DMS53 (cell line): ENCODE data around the gene RAC2.

Source experiments
- DNase-seq: peaks from one replicate; lab custom pipeline; 2025; lab: John Stamatoyannopoulos, UW

RAC2 gene

DNA sequence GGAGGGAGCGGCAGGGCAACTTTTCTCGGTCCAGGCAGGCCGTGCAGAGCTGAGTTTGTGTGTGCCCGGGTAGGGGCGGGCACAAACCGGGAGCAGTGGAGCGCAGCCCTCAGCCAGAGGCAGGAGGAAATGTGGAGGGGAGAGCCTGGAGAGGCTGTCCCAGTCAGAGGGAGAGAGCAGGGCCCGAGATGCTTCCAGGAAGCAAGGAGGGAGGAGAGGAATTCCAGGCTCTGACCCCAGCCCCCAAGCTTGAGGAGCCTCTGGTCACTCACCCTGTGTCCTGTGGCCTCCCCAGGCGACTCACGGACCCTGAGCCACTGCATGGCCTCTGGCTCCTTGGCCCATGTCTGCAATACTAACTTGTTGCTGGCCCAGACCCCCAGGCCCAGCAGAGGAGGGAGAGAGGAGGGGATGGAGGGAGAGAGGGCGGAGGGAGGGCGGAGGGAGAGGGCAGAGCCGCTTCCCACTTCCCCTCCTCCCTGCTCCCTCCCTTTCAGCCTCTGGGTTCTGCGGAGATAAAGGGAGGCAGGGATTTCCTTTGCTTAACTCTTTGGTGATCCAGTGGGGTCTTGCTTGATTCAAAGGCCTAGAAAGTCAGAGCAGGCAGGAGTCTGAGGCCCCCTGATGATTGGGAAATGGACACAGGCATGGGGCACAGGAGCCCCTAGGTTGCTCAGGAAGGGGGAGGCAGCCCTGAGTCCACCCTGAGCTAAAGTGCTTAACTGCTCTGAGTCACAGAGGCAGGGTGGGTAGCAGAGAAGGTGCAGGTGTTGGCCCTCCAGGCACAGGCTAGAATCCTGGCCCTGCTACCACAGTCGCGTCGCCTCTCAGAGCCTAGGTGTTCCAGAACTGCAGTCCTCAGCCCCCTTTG is 55.9 kb downstream of the RAC2 start, which contains the start of gene C1QTNF6:
Gene C1QTNF6 (minus strand): TSS at position 357 of the 871 bp plus-strand sequence. CDS start 34 bp downstream, at position 323.
- DNase-seq = no peak

DNA sequence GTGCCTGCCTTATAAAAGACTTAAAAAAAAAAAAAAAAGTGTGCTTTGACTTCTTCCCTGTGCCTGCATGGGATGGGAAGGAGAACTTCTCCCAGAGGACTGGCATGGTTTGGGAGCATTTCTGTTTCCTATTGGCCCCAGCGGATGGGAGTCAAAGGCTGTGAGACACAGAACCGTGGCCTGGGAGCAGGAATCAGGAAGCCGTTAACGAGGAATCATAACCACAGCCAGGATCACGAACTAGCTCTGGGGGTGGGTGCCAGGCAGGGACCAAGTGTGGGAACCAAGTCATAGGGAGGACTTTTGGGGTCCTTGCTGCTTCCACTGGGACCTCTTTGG is 56.5 kb downstream of the RAC2 start:
- DNase-seq = peak; percentile 4

- DNase-seq = no peak
Measured at GRCh38 chr22:37186997-37187522, 57.0 kb downstream of the RAC2 start.

DNA sequence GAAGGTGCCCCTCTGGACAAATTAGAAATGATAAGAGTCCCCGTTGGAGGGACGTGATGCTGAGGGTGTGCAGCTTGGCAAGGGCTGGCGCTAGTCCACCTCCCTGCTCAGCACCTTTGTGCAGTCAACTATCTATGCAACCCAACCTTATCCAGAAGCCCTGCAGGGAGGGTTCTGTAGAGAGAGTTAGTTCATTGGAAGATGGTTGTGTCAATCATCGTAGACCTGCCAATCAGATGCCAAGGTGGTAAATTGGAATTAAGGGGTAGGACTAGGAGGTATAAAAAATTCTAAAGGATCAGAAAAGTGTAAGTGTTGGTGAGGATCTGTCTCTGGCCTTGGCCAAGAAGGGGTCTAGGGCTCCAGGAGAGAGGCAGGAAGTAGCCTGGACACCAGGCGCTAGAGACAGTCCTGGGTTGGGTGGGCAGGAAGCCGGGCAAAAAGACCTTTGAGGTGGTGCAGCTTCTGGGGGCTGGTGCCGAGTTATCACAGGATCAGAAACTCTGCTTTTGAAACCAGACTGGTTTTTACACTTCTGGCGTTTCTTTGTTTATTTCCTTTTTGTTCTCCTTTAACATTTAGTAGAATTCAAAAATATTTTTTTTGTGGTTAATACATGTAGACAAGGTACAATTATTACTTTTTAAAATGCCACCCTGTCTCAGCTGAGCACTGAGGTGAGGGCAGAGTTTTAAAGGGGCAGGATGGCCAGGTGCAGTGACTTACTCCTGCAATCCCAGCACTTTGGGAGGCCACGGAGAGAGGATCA is 57.7 kb downstream of the RAC2 start:
- DNase-seq = peak; percentile 12

GRCh38 chr22:37185646-37186227 is 58.3 kb downstream of the RAC2 start:
- no peak for DNase-seq

DNA sequence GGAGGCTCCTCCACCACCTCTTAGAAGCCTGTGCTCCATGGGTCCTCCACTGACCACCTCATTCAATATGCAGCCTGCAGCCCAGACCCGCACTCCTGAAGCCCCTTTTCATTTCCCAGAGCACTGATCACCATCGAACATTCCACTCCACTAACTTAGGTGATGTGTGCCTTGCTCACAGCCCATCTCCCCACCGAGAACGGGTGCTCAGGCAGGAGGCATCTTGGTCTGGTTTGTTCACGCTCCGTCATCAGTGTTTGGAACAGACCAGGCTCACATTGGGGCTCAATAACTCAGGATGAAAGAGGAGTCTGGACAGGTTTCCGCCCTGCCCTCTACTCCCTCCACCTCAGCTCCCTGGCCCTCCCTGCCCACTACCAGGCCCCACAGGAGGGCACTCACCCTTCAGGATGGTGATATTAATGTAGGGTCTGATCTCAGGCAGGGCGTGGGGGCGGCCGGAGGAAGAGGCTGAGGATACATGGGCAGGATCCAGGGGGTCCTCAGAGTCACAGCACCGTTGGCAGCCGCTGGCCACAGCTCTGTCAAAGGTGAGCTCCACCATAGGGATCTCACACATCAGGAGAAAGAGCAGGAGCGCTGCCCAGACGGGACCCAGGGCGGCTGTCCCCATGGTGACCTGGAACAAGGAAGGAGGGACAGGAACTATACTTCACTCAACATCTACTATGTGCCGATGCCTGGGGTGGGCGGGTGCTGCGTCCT is 59.1 kb downstream of the RAC2 start:
- no peak for DNase-seq

DNA sequence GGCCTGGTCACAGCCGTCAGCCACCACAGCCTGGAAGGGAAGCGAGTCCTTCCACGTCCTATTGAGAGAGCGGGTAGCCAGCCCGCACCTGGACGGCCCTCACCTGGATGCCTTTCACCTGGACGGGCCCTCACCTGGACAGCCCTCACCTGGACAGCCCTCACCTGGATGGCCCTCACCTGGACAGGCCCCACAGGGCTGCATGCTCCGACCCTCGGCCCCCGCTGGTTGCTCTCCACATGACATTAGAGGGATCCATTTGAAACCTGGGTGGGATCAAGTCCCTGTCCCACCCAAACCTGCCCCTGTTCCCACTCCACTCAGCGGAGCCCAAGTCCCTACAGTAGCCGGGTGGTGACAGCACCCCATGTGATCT is 59.7 kb downstream of the RAC2 start:
- no peak for DNase-seq

DNA sequence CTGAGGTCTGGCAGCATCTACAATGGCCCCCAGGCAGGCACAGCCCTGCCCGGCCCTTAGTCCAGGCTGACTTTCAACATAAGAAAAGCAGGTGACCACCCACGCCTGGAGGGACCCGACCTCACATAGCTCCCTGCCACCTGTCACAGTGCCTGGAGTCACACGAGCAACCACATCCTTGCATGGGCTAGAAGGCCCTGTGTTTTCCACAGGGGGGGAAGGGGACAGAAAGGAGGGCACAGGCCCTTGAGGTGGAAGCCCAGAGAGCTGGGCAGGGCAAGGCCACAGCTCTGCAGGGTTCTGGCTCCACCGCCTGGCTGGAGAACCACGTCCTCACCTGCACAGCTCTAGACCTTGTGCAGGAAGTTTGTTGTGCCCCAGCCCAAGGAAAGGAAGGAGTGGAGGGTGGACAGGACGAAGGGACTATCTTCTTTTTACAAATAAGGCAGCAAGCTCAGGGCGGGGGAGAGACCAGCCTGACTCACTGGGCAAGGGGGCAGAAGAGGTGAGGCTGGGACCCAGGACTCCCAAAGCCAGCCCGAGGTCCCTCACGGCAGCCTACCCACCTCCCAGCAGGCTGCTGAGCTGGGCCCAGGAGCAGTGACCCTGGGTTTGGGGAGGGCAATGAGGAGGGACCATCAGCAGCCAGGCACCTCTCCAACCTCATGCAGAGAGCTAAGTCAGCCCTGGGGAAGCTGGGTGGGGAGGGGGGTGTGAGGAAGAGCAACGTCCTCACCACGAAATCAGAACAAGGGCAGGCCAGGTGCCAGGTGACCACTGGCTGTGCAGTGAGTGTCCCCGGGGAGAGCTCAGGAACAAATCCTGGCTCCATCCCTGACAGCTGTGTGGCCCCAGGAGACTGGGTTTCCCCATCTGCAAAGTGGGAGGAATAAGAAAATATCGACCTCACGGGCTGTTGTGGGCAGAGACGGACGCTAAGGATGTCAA is 60.4 kb downstream of the RAC2 start:
- no peak for DNase-seq

DNA sequence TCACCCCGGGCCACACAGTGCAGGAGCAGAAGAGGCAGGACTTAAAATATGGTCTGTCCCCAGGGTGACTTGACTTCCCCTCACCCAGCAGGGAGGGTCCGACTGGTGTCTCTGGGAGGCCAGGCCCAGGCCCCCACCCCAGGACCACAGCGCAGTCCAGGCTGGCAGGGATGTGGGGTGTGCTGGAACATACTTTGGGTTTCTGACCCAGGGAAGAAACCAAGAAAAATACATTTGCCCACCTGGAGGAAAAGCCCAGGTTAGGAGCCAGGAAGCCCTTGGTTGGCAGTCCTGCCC is 61.2 kb downstream of the RAC2 start:
- DNase-seq = no peak

GRCh38 chr22:37182101-37182948 is 61.7 kb downstream of the RAC2 start:
- DNase-seq = no peak

DNA sequence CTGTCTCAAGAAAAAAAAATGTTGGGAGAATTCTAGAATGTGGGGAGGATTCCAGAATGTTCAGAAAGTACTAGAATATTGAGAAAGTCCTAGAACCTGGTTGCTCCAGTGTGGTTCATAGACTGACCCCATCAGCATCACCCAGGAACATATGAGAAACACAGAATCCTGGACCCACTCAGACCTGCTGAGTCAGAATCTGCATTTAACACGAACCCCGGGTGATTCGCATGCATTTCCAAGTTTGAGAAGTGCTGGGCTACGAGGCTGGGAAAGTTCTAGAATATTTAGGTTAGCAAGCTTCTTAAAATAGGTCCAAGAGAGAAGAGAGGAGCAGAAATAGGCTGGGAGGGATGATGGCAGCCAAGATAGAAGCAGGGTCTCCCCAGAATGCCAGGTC is 62.4 kb downstream of the RAC2 start:
- DNase-seq = no peak

- DNase-seq = no peak
Measured at GRCh38 chr22:37180531-37181231, 63.4 kb downstream of the RAC2 start.

GRCh38 chr22:37179622-37180420 is 64.2 kb downstream of the RAC2 start:
- DNase-seq = no peak

DNA sequence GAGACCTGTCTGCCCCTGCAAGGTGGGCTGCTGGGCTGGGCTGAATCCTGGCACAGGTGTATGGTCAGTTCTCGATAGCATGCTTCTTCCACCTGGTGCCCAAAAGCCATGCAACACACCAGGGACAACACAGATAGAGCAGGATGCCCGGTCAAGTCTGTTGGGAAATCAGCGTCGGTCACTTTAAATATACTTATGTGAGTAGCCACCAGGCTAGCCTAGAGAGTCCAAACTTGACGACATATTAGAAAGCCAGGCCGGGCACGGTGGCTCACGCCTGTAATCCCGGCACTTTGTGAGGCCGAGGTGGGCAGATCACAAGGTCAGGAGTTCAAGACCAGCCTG is 65.0 kb downstream of the RAC2 start:
- no peak for DNase-seq

DNA sequence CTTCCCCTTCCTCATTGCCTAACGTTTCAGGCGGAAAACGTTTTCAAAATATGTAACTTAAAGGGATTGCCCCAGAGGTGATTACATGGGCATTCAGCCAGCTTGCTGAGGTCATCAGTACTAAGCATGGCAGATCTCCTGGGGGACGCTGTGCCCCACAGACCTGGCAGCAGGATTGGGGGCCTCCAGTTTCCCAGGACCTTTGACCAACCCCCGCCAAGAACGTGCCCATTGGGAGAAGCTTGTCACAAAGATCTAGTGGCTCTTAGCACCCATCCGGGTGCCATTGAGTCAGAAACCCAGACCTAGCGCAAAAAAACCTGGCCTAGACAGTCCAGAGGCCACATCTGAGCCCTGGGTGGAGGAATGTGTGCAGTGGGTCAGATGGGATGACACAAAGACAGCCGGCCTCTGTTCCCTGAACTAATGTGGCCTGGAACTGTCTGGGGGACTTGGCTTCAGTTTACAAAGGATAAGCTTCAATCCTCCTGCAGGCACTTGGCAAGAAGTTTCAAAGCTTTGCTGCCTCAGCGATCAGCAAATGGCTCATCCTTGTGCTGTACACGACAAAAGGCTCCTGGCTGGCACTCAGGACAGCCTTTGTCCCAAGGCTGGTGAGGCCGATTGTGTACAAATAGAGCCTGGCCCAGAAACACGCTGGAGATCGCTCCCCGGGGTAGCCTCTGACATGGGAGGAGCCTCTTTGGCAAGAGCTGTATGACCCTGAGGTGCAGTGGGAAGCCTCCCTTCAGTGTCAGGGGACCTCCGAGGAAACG is 65.5 kb downstream of the RAC2 start:
- DNase-seq = no peak

DNA sequence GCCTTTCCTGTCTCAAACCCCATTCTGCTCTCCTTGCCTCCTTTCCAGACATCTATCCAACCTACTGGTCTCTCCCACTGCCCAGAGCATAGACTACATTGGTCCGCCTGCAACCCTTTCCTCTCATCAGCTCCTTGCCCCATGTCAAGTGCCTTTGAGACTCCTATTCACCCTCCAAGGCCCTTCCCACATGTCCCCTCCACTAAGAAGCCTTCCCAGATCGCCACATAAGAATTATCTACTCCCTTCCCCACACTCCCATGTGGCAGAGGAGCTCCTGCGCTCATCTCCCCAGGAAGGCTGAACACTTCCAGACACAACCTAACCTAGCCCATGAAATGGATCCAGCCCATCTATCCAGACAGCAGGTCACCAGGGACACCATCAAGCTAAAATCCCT is 66.3 kb downstream of the RAC2 start:
- DNase-seq = no peak

GRCh38 chr22:37177221-37177620 is 66.8 kb downstream of the RAC2 start:
- no peak for DNase-seq

GRCh38 chr22:37176464-37177061 is 67.5 kb downstream of the RAC2 start:
- DNase-seq = no peak
